ENCODE data around the gene CRB3. TPM values are rescaled to one million over a fixed set of nuclear protein-coding genes. Genes with fewer than 3 reads are reported as not detected.
"Not testable (repeated sequence)": the region's sequence is repeated elsewhere in the genome, so short reads cannot be mapped to it uniquely, and the experiment has no call there.

The CRB3 gene
- total RNA-seq, 1 experiment from 2014 or later, result not detected

GRCh38 chr19:6491802-6492592, 27.9 kb downstream of the CRB3 start:
- DNase-seq (ENCODE audit: low read depth), result no peak

DNA sequence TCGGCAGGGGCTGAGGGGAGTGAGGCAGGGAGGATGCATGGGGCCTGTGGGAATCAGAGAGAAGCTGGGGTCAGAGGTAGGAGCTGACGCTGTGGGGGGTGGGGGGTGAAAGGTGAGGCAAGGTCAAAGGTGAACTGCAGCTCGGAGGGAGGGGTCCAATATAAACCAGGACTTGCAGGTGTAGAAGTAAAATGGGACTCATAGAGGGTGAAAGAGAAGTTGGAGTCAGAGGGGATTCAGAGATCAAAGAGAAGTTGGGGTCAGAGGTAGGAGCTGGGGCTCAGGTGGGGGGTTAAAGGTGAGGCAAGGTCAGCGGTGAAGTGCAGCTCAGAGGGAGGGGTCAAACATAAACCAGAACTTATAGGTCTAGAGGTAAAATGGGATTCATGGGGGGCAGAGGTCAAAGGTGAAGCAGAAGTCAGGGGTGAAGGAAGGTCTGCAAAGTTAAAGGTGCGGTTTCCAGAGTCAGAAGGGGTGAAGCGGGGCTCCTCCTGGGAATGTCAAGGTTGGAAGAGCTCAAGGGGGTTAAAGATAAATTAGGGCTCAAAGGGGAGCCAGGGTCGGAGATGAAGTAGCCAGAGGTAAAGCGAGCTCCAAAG, 30.5 kb downstream of the CRB3 start:
- no peak for DNase-seq (ENCODE audit: low read depth)

DNA sequence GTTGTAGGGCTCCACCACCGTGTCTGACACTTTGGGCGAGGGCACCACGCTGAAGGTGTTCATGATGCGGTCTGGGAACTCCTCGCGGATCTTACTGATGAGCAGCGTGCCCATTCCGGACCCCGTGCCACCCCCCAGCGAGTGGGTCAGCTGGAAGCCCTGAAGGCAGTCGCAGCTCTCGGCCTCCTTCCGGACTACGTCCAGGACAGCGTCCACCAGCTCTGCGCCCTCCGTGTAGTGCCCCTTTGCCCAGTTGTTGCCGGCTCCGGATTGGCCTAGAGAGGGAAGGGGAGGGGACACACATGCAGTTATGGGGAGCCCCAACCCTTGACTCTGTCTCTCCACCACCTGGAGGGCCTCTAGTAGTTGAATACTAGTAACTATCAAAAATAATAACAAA, 31.9 kb downstream of the CRB3 start:
- DNase-seq (ENCODE audit: low read depth), result no peak

GRCh38 chr19:6498294-6499036, 34.4 kb downstream of the CRB3 start:
- DNase-seq (ENCODE audit: low read depth), result no peak

DNA sequence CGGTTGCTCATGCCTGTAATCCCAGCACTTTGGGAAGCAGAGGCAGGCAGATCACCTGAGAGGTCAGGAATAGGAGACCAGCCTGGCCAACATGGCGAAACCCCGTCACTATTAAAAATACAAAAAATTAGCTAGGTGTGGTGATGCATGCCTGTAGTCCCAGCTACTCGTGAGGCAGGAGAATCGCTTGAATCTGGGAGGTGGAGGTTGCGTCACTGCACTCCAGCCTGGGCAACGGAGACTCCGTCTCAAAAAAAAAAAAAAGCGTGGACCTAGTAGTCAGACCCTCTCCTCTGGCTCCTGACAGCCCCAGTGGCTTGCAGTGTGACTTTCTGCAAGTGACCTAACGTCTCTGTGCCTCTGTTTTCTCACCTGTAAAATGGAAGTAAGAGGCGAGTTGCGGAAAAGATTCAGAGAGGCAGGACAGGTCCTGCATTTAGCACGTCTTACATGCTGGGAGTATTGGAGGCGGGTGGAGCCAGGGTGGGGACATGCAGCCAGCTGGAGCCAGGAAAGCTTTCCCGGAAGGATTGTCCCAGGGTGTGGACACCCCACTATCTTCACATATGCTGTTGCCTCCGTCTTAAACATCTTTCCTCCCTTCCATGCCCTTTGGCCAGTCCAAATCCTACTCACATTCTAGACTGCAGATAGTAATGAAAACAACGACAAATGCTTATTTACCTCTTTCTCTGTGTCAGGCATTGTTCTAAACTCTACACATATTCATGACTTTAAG, 35.1 kb downstream of the CRB3 start:
- DNase-seq (ENCODE audit: low read depth), result no peak

GRCh38 chr19:6500837-6501739, 37.0 kb downstream of the CRB3 start:
- no peak for DNase-seq (ENCODE audit: low read depth)

DNA sequence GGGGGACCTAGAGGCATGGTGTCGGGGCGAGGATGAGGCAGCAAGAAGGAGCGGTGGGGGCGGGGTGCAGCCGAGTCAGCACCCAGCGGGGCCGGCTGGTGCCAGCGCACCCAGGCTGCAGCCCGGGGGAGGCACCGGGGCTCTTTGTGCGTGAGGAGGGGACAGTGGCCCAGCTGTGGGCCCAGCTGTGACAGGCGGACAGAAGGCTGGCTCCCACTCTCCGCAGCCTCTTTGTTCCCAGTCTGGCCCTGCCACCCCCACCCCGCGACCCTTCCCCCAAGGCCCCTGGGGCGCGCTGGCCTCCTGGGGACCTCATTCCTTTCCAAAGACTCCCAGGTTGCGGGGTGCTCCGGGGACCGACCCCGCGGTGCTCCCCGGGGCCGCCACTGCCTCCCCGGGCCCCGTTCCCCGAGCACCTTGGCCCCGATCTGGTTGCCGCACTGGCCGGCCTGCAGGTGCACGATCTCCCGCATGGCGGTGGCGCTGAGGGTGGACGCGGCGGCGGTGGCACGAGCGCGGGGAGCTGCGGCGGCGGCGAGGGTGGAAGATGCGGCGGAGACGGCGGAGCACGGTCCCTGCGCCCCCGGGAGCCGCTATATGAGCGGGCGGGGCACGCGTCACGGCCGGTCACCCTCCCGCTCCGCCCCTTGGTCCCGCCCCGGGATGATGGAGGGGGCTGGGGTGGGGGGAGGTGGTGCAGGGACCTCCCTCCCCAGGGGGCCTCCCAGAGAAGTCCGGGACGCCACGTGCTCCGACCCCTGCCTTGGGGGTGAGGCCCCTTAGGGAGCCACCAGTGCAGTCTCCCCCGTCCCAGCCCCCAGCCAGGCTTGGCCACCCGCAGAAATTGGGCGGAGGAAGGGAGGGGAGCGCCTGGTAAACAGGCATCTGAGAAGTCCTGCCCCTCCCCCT, 37.9 kb downstream of the CRB3 start, which contains the start of gene TUBB4A:
TSS of gene TUBB4A (minus strand) at position 570 of the 909 bp plus-strand sequence. CDS start at position 473, 97 bp downstream.
- no peak for DNase-seq (ENCODE audit: low read depth)

DNA sequence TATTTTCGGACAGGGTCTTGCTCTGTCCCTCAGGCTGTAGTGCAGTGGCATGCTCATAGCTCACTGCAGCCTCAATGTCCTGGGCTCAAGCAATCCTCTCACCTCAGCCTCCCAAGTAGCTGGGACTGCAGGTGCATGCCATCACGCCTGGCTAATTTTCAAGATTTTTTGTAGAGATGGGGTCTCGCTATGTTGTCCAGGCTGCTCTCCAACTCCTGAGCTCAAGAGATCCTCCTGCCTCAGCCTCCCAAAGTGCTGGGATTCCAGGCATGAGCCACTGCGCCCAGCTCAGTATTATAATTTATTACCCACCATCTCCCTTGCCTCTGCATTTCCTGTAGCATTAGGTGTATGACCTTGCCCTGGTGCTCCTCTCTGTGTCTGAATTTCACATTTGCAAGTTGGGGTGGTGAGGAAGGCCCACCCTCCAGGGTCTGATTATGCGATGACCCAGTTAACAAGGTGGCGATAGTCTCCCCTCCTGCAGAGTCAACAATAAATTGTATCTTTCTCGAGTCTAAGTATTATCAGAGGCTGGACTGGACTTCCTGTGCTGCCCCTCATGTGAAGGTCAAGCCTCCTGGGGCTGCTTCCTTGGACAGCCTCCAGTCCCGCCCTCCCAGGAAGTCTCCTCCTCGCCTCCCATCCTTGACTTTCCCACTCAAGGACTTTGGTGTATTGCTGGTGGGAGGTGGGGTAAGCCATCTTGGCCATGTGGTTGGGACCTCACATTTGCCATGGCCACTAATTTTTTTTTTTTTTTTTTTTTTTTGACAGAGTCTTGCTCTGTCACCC, 39.5 kb downstream of the CRB3 start:
- no peak for DNase-seq (ENCODE audit: low read depth)

DNA sequence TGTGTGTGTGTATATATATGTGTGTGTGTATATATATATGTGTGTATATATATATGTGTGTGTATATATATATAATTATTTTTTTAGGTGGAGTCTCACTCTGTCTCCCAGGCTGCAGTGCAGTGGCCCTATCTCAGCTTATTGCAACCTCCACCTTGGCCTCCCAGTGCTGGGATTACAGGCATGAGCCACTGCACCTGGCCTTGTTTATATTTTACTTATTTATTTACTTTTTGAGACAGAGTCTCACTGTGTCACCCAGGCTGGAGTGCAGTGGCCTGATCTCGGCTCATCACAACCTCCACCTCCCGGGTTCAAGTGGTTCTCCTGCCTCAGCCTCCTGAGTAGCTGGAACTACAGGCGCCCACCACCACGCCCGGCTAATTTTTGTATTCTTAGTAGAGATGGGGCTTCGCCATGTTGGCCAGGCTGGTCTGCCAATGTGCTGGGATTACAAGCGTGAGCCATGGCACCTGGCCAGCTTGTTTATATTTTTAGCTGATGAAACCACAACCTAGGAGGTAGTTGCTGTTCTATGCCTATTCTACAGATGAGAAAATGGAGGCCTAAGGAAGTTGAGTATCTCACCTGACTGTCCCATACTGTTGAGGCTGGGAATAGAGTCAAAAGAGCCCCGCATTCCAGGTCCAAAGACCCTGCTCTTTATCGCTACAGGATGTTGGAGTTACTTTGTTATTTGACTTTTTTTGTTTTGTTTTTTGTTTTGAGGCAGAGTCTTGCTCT, 44.1 kb downstream of the CRB3 start:
- DNase-seq (ENCODE audit: low read depth), result not testable (repeated sequence)

- DNase-seq (ENCODE audit: low read depth), result no peak
These were observed 45.3 kb downstream of the CRB3 start for GRCh38 chr19:6509118-6509971.

DNA sequence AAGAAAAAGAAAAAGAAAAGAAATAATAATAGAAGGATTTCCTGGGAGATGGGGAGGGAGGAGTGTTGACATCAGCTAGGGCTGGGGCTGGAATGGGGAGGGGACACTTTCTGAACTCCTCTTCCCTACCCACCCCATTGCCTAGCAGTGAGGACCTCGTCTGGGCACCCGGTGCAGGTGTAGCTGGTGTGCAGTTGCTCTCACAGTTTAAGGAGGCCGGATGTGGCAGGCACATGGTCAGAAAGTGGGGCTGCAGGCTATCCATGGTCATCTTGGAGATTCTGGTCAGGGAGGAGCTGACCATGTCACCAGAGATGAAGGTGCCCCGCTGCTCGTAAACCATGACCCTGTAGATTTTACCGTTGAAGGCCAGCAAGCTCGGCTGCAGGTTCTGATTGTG, 46.5 kb downstream of the CRB3 start:
- no peak for DNase-seq (ENCODE audit: low read depth)

DNA sequence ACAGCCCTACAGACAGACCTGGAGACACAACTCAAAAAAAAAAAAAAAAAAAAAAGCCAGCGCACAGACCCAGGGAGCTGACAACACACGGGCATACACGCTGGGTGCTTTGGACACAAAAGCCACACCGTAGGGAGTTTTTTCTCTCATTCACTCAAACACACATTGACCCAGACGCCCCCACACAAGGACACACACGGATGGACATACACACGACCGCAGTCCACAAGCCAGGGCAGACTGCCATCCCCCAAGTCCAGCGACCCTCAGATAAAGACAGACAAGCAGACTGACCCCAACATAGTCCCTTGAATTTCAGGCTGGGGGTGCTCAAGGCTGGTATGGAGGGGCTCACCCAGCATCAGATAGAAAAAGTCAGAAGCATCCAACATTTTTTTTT, 50.0 kb downstream of the CRB3 start:
- no peak for DNase-seq (ENCODE audit: low read depth)

GRCh38 chr19:6514926-6515544, 51.0 kb downstream of the CRB3 start:
- no peak for DNase-seq (ENCODE audit: low read depth)

DNA sequence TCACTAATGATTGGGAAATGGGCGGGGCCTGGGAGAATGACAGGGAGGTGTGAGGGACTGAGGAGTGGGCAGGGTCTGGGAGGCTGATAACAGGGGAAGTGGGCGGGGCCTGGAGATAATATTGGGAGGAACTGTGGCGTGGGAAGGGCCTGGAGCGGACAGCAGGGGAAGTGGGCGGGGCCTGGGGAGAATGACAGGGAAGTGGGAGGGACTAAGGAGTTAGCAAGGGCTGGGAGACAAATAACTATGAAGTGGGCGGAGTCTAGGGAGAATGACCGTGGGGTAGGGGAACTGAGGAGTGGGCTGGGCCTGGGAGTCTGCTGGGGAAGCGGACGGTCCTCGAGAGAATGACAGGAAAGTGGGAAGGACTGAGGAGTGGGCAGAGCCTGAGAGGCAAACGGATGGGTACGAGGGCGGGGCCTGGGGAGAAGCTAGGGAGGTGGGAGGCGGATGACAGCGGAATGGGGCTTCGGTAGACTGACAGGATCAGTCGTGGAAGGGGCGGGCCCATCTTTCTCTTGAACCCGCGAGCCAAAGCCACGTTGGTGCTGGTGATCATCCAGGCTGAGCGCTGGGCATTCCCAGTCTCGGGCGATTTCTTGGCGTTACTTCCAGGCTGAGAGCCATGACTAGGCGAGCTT, 52.1 kb downstream of the CRB3 start:
- peak; percentile 81 for DNase-seq (ENCODE audit: low read depth)

Data from LHCN-M2 (cell line).